Loucy (cell line): ENCODE measurements around the gene ZNF121.

Experiments used
- H2AFZ ChIP-seq: fragments of 200-600 bp; sonication (generic); 2 replicates; pipeline ENCODE4 v1.6.0; 2016; ENCODE audit warnings: antibody characterized with exemption, mild to moderate bottlenecking, low read length, moderate library complexity
- H3F3A ChIP-seq: fragments of 200-600 bp; 2 replicates; pipeline ENCODE4 v1.6.0; 2016; ENCODE audit warnings: antibody characterized with exemption, low read depth, mild to moderate bottlenecking
- H3K27me3 ChIP-seq: fragments of 200-600 bp; sonication (generic); 2 replicates; pipeline ENCODE4 v1.6.1; 2014; ENCODE audit warnings: low read length, mild to moderate bottlenecking; ENCODE audit not compliant: insufficient read depth, poor library complexity, severe bottlenecking
- H3K36me3 ChIP-seq: fragments of 200-600 bp; sonication (generic); 2 replicates; pipeline ENCODE4 v1.6.1; 2016; ENCODE audit warnings: low read length; ENCODE audit not compliant: insufficient read depth
- H3K4me1 ChIP-seq: fragments of 200-600 bp; sonication (generic); 2 replicates; pipeline ENCODE4 v1.5.1; 2014; ENCODE audit warnings: low read length, mild to moderate bottlenecking; ENCODE audit not compliant: insufficient read depth, poor library complexity, severe bottlenecking
- H3K4me2 ChIP-seq: fragments of 200-600 bp; sonication (generic); 2 replicates; pipeline ENCODE4 v1.6.0; 2014; ENCODE audit warnings: antibody characterized with exemption, low read length, low read depth, mild to moderate bottlenecking; ENCODE audit not compliant: poor library complexity, severe bottlenecking
- H3K4me3 ChIP-seq: fragments of 200-600 bp; sonication (generic); 2 replicates; pipeline ENCODE4 v1.5.1; 2014; ENCODE audit warnings: low read length, mild to moderate bottlenecking, mixed read lengths; ENCODE audit not compliant: poor library complexity, severe bottlenecking
- H3K79me2 ChIP-seq: fragments of 200-600 bp; sonication (generic); 2 replicates; pipeline ENCODE4 v1.6.1; 2014; ENCODE audit warnings: low read length; ENCODE audit not compliant: insufficient read depth
- H3K9ac ChIP-seq: fragments of 200-600 bp; sonication (generic); 2 replicates; pipeline ENCODE4 v1.6.0; 2014; ENCODE audit warnings: mild to moderate bottlenecking, low read depth, low read length, moderate library complexity; ENCODE audit not compliant: poor library complexity, severe bottlenecking
- H3K9me2 ChIP-seq: fragments of 200-600 bp; sonication (generic); replicated peaks from 2 replicates; pipeline ENCODE4 v1.6.1; 2016; ENCODE audit warnings: low read depth, low read length, mixed read lengths
- H3K9me3 ChIP-seq: fragments of 200-600 bp; sonication (generic); 2 replicates; pipeline ENCODE4 v1.6.1; 2014; ENCODE audit warnings: mild to moderate bottlenecking, antibody characterized with exemption, low read length, low read depth; ENCODE audit not compliant: insufficient read depth
- H4K20me1 ChIP-seq: fragments of 200-600 bp; sonication (generic); 2 replicates; pipeline ENCODE4 v1.6.0; 2014; ENCODE audit warnings: antibody characterized with exemption, low read length, mild to moderate bottlenecking; ENCODE audit not compliant: insufficient read depth, poor library complexity, severe bottlenecking
- CTCF ChIP-seq: fragments of 200-600 bp; sonication (generic); conservative IDR thresholded peaks from 2 replicates; pipeline ENCODE4 v1.5.1; 2014; ENCODE audit warnings: mild to moderate bottlenecking, antibody characterized with exemption, low read length
- EZH2phosphoT487 ChIP-seq: fragments of 200-600 bp; IDR thresholded peaks from 2 replicates; pipeline ENCODE4 v1.6.1; 2018; ENCODE audit warnings: antibody characterized with exemption, mild to moderate bottlenecking, moderate library complexity, borderline replicate concordance

Gene ZNF121

DNA sequence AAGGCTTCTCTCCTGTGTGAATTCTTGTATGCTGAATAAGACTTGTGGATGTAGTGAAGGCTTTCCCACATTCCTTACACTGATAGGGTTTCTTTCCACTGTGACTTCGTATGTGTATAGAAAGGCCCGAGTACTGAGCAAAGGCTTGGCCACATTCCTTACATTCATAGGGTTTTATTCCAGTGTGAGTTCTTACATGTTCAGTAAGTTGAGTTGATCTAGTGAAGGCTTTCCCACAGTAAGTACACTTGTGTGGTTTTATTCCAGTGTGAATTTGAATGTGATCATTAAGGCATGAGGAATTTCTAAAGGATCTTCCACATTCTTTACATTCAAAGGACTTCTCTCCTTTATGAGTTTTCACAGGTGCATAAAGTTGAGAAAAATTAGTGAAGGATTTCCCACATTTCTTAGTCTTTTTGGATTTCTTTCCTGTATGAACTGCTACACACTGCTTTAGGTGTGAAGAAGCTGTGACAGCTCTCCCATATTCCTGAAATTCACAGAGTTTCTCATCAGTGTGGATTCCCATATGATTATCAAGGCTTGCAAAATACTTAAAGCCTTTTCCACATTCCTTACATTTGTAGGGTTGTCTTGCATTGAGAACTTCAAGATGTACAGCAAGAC lies 26.3 kb upstream of the ZNF121 start:
- H3K36me3 ChIP-seq: peaks cover 52% of the 10 kb centered on the region; the same call in 1 of the 2 replicates
- no peak overlapping the region for H3K4me3 ChIP-seq
- H3K9ac ChIP-seq: no peak overlapping the region
- no peak overlapping the region for H3K4me2 ChIP-seq
- no peaks in the 10 kb centered on the region for H3K9me2 ChIP-seq
- H3K79me2 ChIP-seq: no peaks in the 10 kb centered on the region
- peaks cover 9% of the 10 kb centered on the region; the same call in 1 of the 2 replicates for H3K9me3 ChIP-seq
- no peak overlapping the region for H2AFZ ChIP-seq
- H3K4me1 ChIP-seq: no peaks in the 10 kb centered on the region
- H3K27me3 ChIP-seq: no peaks in the 10 kb centered on the region
- no peaks in the 10 kb centered on the region for H4K20me1 ChIP-seq
- no peaks in the 10 kb centered on the region for H3F3A ChIP-seq
- TF ChIP-seq EZH2phosphoT487: no peak
- no peak for TF ChIP-seq CTCF

GRCh38 chr19:9608912-9609311 lies 24.6 kb upstream of the ZNF121 start:
- peaks cover 40% of the 10 kb centered on the region; the same call in 1 of the 2 replicates for H3K36me3 ChIP-seq
- H3F3A ChIP-seq: no peaks in the 10 kb centered on the region
- no peaks in the 10 kb centered on the region for H3K79me2 ChIP-seq
- H3K4me2 ChIP-seq: no peak overlapping the region
- no peak overlapping the region for H3K9ac ChIP-seq
- H3K4me1 ChIP-seq: no peaks in the 10 kb centered on the region
- H3K27me3 ChIP-seq: no peaks in the 10 kb centered on the region
- no peak overlapping the region for H3K4me3 ChIP-seq
- TF ChIP-seq CTCF: no peak
- TF ChIP-seq EZH2phosphoT487: no peak
- H4K20me1 ChIP-seq: no peaks in the 10 kb centered on the region
- no peak overlapping the region for H2AFZ ChIP-seq
- no peaks in the 10 kb centered on the region for H3K9me2 ChIP-seq
- H3K9me3 ChIP-seq: peaks cover 9% of the 10 kb centered on the region; the same call in 1 of the 2 replicates

- TF ChIP-seq EZH2phosphoT487: no peak
- no peak for TF ChIP-seq CTCF
Observed at GRCh38 chr19:9597027-9597426, 12.7 kb upstream of the ZNF121 start.

More at GRCh38 chr19:9597027-9597426, 12.7 kb upstream of the ZNF121 start:
- no peaks in the 10 kb centered on the region for H4K20me1 ChIP-seq
- H2AFZ ChIP-seq: no peak overlapping the region
- H3K9me3 ChIP-seq: no peaks in the 10 kb centered on the region; the same call in 1 of the 2 replicates
- no peaks in the 10 kb centered on the region for H3K9me2 ChIP-seq
- H3K4me1 ChIP-seq: no peaks in the 10 kb centered on the region
- H3K79me2 ChIP-seq: no peaks in the 10 kb centered on the region
- no peak overlapping the region for H3K9ac ChIP-seq
- no peak overlapping the region for H3K4me3 ChIP-seq
- no peaks in the 10 kb centered on the region for H3K36me3 ChIP-seq
- no peak overlapping the region for H3K4me2 ChIP-seq
- H3K27me3 ChIP-seq: no peaks in the 10 kb centered on the region
- H3F3A ChIP-seq: no peaks in the 10 kb centered on the region
